SK-N-SH (cell line): ENCODE results near the gene TTC9B.

Source experiments
- EP300 ChIP-seq, 2 experiments: IDR thresholded peaks; 2 replicates each; pipeline versions ENCODE4 v1.4.0 to v1.6.1; 2012; ENCODE audit warnings: borderline replicate concordance in 1 of 2, low read depth in 1 of 2, low read length in 1 of 2
- POLR2AphosphoS5 ChIP-seq: IDR thresholded peaks from 2 replicates; pipeline ENCODE4 v1.6.1; 2012; ENCODE audit warnings: low read depth, low read length
- RFX5 ChIP-seq: IDR thresholded peaks from 2 replicates; pipeline ENCODE4 v1.6.1; 2012; ENCODE audit warnings: mild to moderate bottlenecking, improper control_type of control experiment, low read length
- SMC3 ChIP-seq: IDR thresholded peaks from 2 replicates; pipeline ENCODE4 v1.6.1; 2012; ENCODE audit warnings: low read depth, low read length, improper control_type of control experiment
- YY1 ChIP-seq: IDR thresholded peaks from 2 replicates; pipeline ENCODE4 v1.4.0; 2012; ENCODE audit warnings: low read depth, mild to moderate bottlenecking
- TF ChIP-seq, protein P1 (sequence below): fragments of 200-600 bp; sonication (generic); IDR thresholded peaks from 2 replicates; pipeline ENCODE4 v1.6.1; 2017; ENCODE audit warnings: antibody characterized with exemption, mild to moderate bottlenecking, moderate library complexity

DNA sequence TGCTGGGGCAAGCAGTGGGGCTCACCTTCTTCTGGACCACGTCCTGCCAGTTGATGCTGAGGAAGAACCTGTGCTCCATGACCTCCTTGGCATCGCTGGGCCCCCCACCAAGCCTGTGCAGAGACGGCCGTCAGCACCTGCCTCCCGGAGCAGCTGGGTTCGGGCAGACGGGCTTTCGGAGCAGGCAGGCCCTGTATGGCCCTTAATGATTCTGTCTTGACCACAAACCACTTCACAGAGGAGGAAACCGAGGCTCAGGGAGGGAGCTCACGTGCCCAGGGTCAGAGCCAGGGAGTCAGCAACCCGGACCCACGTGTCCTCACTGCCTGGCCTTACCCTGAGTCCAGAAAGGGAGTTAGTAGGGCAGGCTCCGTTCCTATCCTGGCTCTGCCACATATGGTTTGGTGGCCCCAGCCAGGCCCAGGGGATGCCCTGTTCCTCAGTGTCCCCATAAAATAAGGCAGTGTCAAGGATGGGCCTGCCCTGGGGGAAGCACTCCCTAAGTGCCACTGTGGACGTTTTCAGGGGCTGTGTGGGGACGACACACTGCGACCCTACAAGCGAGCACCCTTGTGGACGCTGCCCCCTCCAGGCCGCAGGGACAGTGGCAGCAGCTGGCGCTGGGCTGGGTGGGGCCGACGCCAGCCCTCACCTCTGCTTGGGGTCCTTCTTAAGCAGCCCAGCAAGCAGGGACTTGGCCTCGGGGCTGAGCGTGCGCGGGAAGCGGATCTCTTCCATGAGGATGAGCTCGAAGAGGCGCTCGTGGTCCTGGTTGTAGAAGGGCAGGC is 17.2 kb upstream of the TTC9B start:
- TF ChIP-seq EP300 (IDR thresholded peaks at IDR 0.05; ENCODE audit: borderline replicate concordance in 1 of 2, low read depth in 1 of 2, low read length in 1 of 2) (no peak), SMC3 (no peak), YY1 (no peak), POLR2AphosphoS5 (no peak), RFX5 (no peak)
- TF ChIP-seq, protein P1, sequence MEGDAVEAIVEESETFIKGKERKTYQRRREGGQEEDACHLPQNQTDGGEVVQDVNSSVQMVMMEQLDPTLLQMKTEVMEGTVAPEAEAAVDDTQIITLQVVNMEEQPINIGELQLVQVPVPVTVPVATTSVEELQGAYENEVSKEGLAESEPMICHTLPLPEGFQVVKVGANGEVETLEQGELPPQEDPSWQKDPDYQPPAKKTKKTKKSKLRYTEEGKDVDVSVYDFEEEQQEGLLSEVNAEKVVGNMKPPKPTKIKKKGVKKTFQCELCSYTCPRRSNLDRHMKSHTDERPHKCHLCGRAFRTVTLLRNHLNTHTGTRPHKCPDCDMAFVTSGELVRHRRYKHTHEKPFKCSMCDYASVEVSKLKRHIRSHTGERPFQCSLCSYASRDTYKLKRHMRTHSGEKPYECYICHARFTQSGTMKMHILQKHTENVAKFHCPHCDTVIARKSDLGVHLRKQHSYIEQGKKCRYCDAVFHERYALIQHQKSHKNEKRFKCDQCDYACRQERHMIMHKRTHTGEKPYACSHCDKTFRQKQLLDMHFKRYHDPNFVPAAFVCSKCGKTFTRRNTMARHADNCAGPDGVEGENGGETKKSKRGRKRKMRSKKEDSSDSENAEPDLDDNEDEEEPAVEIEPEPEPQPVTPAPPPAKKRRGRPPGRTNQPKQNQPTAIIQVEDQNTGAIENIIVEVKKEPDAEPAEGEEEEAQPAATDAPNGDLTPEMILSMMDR, result peak; percentile 32
